HG03097 (cell line): ENCODE results near the gene STK32B.
"Not testable (repeated sequence)": the region's sequence is repeated elsewhere in the genome, so short reads cannot be mapped to it uniquely, and the experiment has no call there.

ENCODE experiments used
- ATAC-seq: cut with Tn5 transposase; IDR thresholded peaks from one replicate; pipeline ENCODE4 v1.9.1; 2021; ENCODE audit not compliant: unreplicated experiment, low FRiP score

STK32B gene

DNA sequence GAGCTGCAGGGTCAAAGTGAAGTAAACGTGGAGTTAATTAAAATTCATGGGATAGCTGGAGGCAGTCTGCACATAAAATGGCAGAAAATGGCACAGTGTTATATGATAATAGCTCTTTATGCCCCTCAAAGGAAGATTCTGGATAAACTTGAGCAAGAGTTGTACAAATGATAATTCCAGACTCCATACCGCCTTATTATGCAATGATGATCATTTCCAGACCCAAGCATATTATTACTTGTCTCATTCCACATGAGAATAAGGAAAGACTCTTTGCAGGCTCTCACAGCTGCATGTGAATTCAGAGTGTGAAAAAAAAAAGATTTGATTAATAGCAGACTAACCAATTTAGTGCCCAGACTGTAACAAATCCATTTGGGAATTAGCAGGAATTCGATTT lies 105.4 kb downstream of the STK32B start:
- no peak for ATAC-seq

DNA sequence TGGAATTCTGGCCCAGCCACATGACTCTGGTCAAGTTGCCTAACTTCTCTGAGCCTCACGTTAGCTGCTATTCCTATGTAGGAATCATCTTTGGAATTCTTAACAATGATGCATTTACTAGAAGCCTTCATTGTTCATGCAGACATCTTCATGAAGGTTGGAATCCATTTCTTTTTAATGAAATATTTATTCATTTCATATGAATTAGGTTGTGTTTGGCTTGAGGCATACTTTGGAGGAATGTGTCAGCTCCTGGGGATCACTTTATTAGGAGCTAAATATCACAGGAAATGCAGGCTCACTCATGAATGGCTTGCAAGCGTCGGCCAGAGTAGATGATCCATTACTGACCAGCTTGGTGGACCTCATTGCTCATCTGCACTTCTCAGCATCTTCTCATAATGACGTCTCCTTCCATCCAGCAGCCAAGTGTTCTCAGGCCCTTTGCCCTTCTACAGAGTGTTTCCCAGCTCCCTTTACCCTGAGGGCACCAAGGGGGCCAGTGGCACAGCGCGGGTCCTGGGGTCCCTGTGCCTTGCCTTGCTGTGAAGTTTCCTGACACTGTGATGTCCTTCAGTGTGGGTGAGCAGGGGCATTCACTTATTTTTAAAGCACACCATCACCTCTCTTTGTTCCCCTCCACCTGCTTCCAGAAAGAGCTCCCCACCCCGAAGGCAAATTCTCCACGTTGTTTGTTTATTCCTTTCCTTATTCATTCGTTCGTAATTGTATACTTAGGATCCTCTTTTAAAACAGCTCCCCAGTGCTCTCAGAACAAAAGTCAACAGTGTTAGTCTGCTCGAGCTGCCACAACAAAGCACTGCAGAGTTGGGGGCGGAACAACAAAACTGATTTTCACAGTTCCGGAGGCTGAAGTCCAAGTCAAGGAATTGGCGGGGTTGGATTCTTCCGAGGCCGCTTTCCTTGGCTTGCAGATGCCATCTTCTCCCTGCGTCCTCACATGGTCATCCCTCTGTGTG lies 106.8 kb downstream of the STK32B start:
- ATAC-seq = no peak

DNA sequence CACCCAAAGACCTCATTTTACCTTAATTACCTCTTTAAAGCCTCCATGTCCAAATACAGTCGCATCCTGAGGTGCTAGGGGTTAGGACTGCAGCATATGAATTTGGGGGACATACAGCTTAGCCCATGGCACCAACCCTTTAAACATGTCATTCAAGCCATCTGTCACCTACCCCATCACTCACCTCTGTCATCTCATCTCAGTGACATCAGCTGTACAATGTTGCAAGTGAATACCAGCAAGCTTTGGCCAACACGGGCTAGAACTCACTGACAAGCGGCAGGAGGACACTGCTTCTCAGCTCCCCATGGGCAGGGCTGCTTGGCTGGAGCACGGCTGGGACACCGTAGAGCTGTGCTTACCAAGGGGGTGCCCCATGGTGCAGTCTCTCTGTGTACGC lies 107.5 kb downstream of the STK32B start:
- no peak for ATAC-seq

DNA sequence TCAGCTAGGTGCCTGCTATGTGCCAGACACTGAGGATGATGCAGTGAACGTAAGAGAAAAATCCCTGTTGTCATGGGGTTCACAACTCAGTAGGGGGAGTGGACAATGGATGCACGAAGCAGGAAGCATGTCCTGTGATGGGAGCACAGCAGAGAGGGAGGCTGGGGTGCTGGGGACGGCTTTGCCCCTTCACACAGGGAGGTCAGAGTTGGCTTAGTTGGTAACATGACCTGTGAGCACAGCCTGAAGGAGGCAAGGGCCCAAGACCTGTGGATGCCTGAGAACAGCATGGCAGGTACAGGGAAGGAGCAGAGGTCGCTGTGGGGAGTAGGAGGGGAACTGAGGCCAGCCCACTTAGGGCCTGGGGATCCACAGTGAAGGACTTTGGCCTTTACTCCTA lies 109.4 kb downstream of the STK32B start:
- no peak for ATAC-seq

DNA sequence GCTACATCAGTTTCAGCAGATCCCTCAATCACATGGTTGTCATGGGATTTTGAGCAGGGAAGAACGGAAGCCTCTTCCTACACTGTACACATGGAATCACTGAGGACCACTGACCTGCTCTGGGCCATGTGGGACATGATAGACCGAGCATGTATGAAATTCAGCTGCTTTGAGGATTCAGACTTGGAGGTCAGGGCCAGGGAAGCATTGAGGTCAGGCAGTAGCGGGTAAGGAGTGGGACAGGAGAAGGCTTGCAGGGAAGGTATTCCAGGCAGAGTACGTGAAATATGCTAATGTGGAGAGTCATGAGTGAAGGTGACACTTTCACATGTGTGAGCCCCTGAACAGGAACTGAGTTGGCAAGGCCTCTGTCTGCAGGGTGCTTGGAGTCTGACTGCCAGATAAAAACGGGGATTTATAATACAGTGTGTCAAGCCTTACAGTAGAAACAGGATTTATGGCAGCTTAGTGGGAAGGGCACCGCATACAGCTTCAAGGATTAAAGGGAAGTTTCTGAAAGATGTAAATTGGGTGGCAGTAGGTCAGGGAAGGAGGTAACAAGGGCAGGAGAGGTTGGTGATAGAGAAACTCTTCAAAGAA lies 111.7 kb downstream of the STK32B start:
- no peak for ATAC-seq

DNA sequence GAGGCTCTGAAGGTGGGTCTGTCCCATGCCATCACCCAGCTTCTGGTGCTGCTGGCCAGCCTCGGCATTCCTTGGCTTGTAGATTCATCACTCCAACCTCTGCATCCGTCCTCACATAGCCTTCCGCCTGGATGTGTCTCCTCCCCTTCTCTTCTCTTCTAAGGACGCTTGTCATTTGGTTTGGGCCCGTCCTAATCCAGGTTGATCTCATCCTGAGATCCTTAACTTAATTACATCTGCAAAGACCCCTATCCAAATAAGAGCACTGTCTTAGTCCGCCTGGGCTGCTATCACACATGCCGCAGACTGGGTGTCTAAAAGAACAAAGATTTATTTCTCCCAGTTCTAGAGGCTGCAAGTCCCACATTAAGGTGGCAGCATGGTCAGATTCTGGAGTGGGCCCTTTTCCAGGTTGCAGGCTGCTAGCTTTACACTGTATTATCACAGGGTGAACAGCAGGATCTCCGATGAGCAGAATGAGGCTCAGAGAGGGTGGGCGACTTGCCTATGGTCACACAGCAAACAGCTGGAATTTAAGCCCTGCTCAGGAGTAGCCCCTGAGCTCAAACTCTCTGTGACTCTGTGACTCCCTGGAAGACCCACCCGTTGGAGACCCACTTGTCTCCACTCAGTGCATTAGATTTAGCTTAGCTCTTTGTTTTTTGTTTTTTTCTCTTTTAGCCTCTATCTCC lies 113.1 kb downstream of the STK32B start:
- ATAC-seq = no peak

DNA sequence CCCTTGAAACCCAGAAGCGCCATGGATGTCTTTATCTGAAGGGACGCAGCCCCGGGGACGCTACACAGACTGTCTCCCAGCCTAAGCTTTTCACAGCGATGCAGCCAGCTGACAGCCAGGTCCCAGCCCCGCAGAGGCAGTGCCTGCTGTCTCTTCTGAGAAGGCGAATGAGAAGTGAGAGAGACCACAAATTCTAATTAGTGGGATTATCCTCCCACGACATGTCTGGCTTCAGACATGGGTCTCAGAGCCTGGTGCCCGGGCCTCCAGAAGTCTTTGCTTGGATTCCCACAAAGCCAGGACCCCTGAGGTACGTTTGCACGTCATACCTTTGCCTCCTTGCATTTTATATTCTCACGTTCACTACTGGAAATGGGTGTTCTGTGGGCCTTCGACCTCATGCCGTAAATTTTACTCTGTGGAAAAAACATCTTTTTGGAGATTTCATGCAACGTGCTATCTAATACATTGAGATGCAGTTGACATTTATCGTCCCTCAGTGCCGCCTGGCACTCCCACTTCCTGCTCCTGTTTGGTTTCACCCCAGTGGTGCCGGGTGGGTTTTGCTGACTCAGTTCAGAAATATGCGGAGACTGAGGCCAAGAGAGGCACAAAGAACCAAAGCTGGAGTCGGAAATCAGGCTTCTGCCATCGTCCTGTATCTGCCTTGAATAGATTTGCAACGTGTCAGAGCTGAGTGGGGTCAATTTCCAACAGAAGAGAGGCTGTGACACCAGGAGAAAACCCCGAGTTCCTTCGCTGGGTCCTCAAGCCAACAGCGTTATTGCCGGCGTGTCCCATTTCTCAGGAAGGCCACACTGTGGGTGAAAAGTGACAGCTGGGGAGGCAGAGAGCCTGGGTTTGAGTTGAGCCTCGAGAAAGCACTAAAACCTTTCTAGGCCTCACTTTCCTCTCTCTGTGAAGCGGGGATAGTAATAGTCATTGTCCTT lies 114.4 kb downstream of the STK32B start:
- no peak for ATAC-seq

DNA sequence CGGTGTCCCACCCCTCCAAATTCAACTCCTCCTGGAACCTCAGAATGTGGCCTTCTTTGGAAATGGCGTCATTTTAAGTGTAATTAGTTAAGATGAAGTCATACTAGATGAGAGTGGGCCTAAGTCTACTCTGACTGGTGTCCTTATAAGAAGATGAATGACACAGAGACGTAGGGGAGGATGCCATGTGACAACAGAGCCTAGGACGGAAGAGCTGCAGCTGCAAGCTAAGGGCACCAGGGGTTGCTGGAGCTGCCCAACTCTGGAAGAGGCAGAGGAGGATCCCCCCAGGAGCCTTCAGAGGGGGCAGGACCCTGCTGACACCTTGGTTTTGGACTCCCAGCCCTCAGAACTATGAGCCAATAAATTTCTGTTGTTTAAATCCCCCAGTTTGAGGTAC lies 115.1 kb downstream of the STK32B start:
- ATAC-seq = no peak

DNA sequence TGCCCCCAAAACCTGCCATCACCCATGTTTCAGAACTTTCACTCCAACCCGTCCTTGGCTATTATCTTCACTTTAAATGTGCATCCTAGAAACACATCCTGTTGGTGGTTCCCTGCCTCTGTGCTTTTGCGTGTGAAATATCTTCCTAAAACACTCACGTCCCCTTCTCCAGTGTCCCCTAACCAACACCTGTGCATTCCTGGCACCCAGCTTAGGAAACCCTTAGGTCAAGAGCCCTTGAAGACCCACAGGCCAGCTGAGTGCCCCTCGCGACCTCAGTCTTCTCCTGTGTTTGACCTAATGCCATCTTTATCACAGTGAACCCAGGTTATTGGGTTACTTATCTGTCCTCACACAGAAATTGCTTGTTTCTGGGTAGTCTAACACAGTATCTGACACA lies 117.6 kb downstream of the STK32B start:
- no peak for ATAC-seq

DNA sequence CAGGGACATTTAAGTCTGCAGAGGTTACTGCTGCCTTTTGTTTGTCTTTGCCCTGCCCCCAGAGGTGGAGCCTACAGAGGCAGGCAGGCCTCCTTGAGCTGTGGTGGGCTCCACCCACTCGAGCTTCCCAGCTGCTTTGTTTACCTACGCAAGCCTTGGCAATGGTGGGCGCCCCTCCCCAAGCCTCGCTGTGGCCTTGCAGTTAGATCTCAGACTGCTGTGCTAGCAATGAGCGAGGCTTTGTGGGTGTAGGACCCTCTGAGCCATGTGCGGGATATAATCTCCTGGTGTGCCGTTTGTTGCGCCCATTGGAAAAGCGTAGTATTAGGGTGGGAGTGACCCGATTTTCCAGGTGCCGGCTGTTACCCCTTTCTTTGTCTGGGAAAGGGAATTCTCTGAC lies 124.6 kb downstream of the STK32B start:
- not testable (repeated sequence) for ATAC-seq

DNA sequence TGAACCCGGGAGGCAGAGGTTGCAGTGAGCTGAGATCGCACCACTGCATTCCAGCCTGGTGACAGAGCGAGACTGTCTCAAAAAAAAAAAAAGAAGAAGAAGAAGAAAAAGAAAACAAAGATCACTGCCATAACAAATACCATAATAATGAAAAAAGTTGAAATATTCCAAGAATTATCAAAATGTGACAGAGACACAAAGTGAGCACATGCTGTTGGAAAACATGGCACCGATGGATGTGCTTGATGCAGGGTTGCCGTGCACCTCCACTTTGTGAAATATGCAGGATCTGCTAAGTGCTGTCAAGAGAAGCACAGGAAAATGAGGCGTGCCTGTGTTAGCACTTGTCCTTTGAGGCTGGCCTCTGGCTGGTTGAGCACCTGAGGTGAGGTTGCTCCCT lies 133.3 kb downstream of the STK32B start:
- no peak for ATAC-seq

DNA sequence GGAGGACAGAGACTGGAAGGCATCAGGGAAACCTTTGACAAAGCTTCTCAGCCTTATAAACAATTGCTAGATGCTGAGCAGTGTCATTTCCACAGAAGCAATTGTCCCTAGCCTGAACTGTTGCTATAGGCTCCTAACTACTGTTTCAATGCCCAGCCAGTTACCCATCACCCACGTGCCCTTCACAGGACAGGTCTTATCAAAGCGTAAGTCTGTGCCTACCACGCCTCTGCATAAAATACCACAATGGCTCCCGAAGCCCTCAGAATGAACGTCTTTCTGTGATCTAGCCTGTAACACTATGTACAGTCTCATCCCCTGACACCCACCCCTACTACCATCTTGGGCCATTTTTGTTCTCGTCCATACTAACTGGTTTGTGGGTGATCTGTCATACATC lies 134.3 kb downstream of the STK32B start:
- ATAC-seq = no peak

DNA sequence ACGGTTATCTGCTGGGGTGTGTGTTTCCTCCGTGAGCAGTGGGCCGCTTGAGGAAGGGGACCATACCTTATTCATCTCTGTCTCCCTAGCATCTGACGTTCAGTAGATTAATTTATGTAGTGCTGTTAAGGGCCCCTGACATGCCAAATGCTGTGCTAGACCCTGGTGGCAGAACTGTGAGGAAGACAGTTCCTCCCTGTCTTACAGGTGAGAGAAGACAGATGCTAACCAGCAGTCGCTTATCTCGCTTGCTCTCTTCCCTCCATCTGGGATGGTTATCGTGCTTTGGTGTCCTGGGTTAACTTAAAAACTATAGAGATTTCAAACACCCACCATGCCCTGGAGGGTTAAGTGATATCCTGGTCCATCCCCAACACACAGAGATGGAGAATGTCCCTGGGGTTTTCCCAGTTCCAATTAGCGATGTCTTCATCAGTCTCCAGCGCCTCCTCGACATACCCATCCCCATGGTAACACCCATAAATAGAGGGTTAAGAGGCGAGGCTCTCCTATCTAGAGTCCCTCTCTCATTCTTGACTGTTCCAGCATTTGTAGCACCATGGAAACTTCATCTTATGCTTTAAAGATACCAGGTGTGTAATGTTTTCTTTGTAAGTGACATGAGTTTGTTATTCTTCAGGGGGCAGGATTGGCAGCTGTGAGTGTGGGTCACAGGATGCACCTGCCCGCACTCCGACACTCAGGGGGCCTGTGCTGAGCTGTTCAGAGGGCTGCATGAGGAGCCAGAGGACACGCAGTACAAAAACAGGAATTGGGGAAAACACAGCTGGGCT lies 135.2 kb downstream of the STK32B start:
- no peak for ATAC-seq

DNA sequence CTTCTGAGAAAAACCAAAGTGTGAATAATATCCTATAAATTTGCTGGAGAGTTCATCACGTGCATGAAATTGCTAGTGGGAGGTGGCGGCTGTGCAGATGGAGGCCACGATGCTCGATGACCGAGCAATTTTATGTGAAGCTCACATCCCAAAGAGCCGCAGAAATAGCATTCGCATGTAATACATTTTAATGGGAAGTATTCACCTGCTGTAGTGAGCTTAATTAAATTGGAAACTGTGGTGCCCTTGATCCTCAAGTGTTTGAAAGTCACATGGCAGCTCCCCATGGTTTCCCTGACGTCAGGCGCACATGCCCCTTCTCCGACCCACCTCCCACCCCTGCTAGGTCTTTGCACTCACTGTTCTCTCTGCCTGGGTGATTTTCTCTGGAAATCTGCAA lies 136.8 kb downstream of the STK32B start:
- no peak for ATAC-seq

DNA sequence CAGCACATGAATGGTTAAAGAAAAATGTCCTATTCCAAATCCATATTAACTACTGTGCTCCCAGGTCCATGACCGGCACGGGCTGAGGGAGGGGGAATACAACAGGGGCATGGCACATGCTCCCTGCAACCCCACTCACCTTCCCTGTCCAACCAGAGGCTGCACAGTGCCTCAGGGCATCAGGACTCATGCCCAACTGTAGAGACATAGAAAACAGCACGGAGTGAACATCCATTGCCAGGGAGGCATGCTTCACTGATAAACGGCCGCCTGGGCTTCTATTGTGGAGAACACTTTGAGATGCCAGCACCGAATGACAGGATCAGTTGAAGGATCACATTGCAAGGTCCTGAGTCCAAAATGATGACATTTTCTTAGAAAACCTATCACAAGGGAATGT lies 140.6 kb downstream of the STK32B start:
- no peak for ATAC-seq

DNA sequence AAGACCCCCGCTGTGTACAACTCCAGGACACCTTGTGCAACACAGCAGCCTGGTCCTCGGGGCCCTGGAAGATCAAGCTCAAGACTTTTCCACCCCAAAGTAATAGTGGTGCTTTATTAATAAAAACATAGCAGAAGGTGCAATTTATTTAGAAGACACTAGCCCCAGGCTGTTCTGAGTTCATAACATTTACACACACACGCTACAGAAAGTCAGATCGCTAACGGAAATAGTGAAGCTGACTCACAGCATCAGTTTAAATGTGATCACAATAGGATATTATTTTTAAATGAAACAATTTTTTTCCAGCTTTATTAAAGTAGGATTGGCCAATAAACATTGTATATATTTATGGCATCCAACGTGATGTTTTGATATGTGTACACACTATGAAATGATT lies 141.0 kb downstream of the STK32B start:
- no peak for ATAC-seq

DNA sequence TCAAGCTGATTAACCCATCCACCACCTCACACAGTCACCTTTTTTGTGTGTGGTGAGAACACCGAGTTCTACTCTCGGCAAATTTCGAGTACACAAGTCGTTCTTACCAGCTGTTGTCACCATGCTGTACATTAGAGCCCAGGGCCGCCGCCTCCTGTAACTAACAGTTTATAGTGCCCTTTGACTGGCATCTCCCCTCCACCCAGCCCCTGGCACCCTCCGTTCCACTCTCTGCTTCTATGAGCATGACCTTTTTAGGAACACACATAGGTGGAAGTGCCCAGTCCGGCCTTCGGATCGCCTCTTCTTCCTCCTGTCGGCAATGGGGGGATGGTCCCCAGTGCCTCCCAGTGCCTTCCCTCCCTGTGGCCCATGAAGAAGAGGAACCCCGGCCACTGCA lies 141.4 kb downstream of the STK32B start:
- ATAC-seq = no peak

DNA sequence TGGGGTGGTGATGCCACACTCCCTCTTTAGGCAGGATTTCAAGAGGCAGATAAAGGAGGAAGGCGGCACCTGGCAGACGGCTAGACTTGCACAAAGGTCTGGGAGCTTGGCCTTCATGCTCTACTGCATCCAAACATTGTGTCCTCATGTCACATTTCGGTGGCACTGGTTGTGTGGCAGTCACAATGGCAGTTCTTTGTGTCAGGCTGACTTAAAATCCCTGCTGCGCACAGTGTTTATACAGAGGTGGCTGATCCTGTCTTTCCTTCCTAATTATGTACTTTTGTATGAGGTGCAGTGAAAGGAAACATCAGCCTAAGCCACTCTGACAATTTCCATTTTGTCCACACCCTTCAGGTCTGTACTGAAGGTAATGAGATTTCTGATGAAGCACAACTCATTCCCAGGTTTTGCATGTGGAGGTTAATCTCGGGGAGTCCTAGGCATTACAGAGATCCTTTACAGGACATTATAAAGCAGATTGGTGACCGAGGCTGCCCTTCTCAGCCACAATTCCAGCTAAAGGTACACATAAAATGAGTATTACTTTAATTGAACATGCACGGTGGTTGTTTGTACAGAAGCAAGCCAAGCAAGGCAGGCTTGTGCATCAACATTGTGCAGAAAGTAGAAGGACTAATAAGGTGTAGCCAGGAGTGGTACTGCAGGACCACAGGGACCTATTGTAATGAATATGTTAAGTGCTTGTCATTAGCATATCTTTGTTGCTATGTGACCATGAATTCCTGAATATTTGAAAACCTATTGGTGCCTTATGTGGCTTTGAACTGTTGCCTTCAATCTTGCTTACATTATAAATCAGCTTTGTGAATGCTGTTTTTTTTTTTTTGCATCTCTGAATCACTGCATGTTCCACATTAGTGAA lies 147.6 kb downstream of the STK32B start:
- ATAC-seq = no peak

DNA sequence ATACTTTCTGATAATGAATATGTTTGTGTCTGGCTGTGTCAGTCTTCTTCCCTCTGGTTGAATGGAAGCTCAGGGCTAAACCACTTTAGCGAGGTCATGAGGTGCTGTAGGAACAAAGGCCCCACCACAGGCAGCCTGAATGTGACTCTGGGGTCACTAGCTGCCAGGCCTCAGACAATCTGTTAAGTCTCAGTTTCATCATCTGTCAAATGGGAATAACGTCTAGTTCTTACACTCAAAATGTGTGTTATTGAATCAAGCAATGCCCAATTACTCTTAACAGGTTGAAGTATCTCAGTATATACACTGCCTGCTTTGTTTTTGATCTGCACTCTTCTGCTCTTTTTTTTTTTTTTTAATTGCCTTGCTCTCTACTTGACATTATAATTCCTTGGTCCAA lies 148.6 kb downstream of the STK32B start:
- no peak for ATAC-seq
